Stromal cell of bone marrow (primary cell): Measurements from ENCODE around the gene NPHP4.

Source experiments
- DNase-seq: peaks from one replicate; pipeline ENCODE4 v3.0.0-alpha.2; 2012; ENCODE audit warnings: low read depth

The NPHP4 gene

GRCh38 chr1:5831600-5832335 lies 160.5 kb downstream of the NPHP4 start:
- DNase-seq = no peak

- no peak for DNase-seq
These were observed 161.2 kb downstream of the NPHP4 start for GRCh38 chr1:5830771-5831599.

- DNase-seq = no peak
These were observed 162.8 kb downstream of the NPHP4 start for GRCh38 chr1:5829414-5829813.

GRCh38 chr1:5828308-5828935 lies 163.8 kb downstream of the NPHP4 start:
- no peak for DNase-seq

- DNase-seq = no peak
These were observed 164.7 kb downstream of the NPHP4 start for GRCh38 chr1:5827516-5827915.

GRCh38 chr1:5826601-5827000 lies 165.6 kb downstream of the NPHP4 start:
- no peak for DNase-seq

GRCh38 chr1:5822726-5823125 lies 169.5 kb downstream of the NPHP4 start:
- DNase-seq = no peak

GRCh38 chr1:5822266-5822665 lies 170.0 kb downstream of the NPHP4 start:
- DNase-seq = no peak

GRCh38 chr1:5821540-5822176 lies 170.6 kb downstream of the NPHP4 start:
- no peak for DNase-seq

- DNase-seq = no peak
These were observed 172.2 kb downstream of the NPHP4 start for GRCh38 chr1:5820026-5820421.

GRCh38 chr1:5819391-5820025 lies 172.7 kb downstream of the NPHP4 start:
- DNase-seq = no peak

GRCh38 chr1:5818755-5819154 lies 173.5 kb downstream of the NPHP4 start:
- DNase-seq = no peak

GRCh38 chr1:5815716-5816115 lies 176.5 kb downstream of the NPHP4 start:
- no peak for DNase-seq

- no peak for DNase-seq
These were observed 177.0 kb downstream of the NPHP4 start for GRCh38 chr1:5815211-5815610.

GRCh38 chr1:5814046-5814619 lies 178.1 kb downstream of the NPHP4 start:
- no peak for DNase-seq

- no peak for DNase-seq
These were observed 178.7 kb downstream of the NPHP4 start for GRCh38 chr1:5813480-5813879.
